Measurements from ENCODE around the gene PDE2A.

Gene PDE2A

GRCh38 chr11:72587696-72588095 is 86.5 kb downstream of the PDE2A start:
- DNase-seq = no peak

GRCh38 chr11:72586321-72587090 is 87.7 kb downstream of the PDE2A start:
- DNase-seq = no peak

GRCh38 chr11:72585762-72586311 is 88.4 kb downstream of the PDE2A start:
- peak; percentile 68 for DNase-seq

GRCh38 chr11:72584939-72585597 is 89.2 kb downstream of the PDE2A start:
- no peak for DNase-seq

GRCh38 chr11:72584293-72584938 is 89.8 kb downstream of the PDE2A start:
- DNase-seq = no peak

- no peak for DNase-seq
Observed at GRCh38 chr11:72583616-72584292, 90.5 kb downstream of the PDE2A start.

- DNase-seq = no peak
Observed at GRCh38 chr11:72583177-72583553, 91.1 kb downstream of the PDE2A start.

GRCh38 chr11:72582206-72583176 is 91.7 kb downstream of the PDE2A start:
- DNase-seq = no peak

- DNase-seq = no peak
Observed at GRCh38 chr11:72581067-72581466, 93.2 kb downstream of the PDE2A start.

- no peak for DNase-seq
Observed at GRCh38 chr11:72580642-72580950, 93.6 kb downstream of the PDE2A start.

- DNase-seq = no peak
Observed at GRCh38 chr11:72579816-72580641, 94.2 kb downstream of the PDE2A start.

GRCh38 chr11:72578991-72579815 is 95.0 kb downstream of the PDE2A start:
- no peak for DNase-seq

GRCh38 chr11:72578566-72578965 is 95.7 kb downstream of the PDE2A start:
- DNase-seq = no peak

- no peak for DNase-seq
Observed at GRCh38 chr11:72578051-72578450, 96.2 kb downstream of the PDE2A start.

- DNase-seq = no peak
Observed at GRCh38 chr11:72577271-72577721, 96.9 kb downstream of the PDE2A start.

- DNase-seq = no peak
Observed at GRCh38 chr11:72576661-72577060, 97.6 kb downstream of the PDE2A start.

- DNase-seq = no peak
Observed at GRCh38 chr11:72576243-72576595, 98.0 kb downstream of the PDE2A start.

GRCh38 chr11:72575533-72576242 is 98.5 kb downstream of the PDE2A start:
- no peak for DNase-seq

Measured in NCI-H1436 (cell line).